ENCODE measurements around the gene SRGAP2B. TPM values are rescaled to one million over a fixed set of nuclear protein-coding genes. Genes with fewer than 3 reads are reported as not detected.
A peak's percentile ranks its signal among the peaks of the same experiment; 100 is the strongest.
"Not testable (repeated sequence)": the region's sequence is repeated elsewhere in the genome, so short reads cannot be mapped to it uniquely, and the experiment has no call there.

SRGAP2B gene
- total and polyA plus RNA-seq, 5 donors: 5.9 to 22.3 (median 19.5) TPM

- WGBS: 73% methylated on average over 2 of the region's 3 CpGs
- ATAC-seq; H3K9me3 ChIP-seq (ENCODE audit: control insufficient read depth, low read length); H3K4me3 ChIP-seq (ENCODE audit: low read length); DNase-seq; H3K4me1 ChIP-seq (ENCODE audit: control insufficient read depth, insufficient read depth, low read length); intact Hi-C loops (cut with DNase I); H3K27me3 ChIP-seq (ENCODE audit: control insufficient read depth, insufficient read depth); H3K27ac ChIP-seq (ENCODE audit: low read length): not testable (repeated sequence)
These were observed 14.9 kb downstream of the SRGAP2B start for GRCh38 chr1:145080193-145080592.

GRCh38 chr1:145079737-145080136, 15.4 kb downstream of the SRGAP2B start:
- H3K4me1 ChIP-seq (ENCODE audit: control insufficient read depth, insufficient read depth, low read length); ATAC-seq; H3K27me3 ChIP-seq (ENCODE audit: control insufficient read depth, insufficient read depth); H3K27ac ChIP-seq (ENCODE audit: low read length); intact Hi-C loops (cut with DNase I); H3K9me3 ChIP-seq (ENCODE audit: control insufficient read depth, low read length); H3K4me3 ChIP-seq (ENCODE audit: low read length): not testable (repeated sequence)
- peak in 1 of 3 donors; percentile 15 for DNase-seq
- WGBS: 58% methylated on average over 2 of the region's 2 CpGs

GRCh38 chr1:145078787-145079370, 16.2 kb downstream of the SRGAP2B start:
- ATAC-seq; H3K9me3 ChIP-seq (ENCODE audit: control insufficient read depth, low read length); H3K27ac ChIP-seq (ENCODE audit: low read length); H3K4me3 ChIP-seq (ENCODE audit: low read length); intact Hi-C loops (cut with DNase I); H3K27me3 ChIP-seq (ENCODE audit: control insufficient read depth, insufficient read depth); DNase-seq; H3K4me1 ChIP-seq (ENCODE audit: control insufficient read depth, insufficient read depth, low read length): not testable (repeated sequence)
- WGBS: no CpG with 5 or more reads among the region's 5 CpGs

- H3K4me1 ChIP-seq (ENCODE audit: control insufficient read depth, insufficient read depth, low read length): not testable (repeated sequence)
These were observed 17.0 kb downstream of the SRGAP2B start for GRCh38 chr1:145077872-145078786.

GRCh38 chr1:145076877-145077276, 18.3 kb downstream of the SRGAP2B start:
- H3K27me3 ChIP-seq (ENCODE audit: control insufficient read depth, insufficient read depth); ATAC-seq; H3K27ac ChIP-seq (ENCODE audit: low read length); H3K4me1 ChIP-seq (ENCODE audit: control insufficient read depth, insufficient read depth, low read length); H3K4me3 ChIP-seq (ENCODE audit: low read length); intact Hi-C loops (cut with DNase I); H3K9me3 ChIP-seq (ENCODE audit: control insufficient read depth, low read length); DNase-seq: not testable (repeated sequence)
- WGBS: no CpG with 5 or more reads among the region's 3 CpGs

More at GRCh38 chr1:145077872-145078786, 17.0 kb downstream of the SRGAP2B start:
- H3K9me3 ChIP-seq (ENCODE audit: control insufficient read depth, low read length); intact Hi-C loops (cut with DNase I); DNase-seq; H3K4me3 ChIP-seq (ENCODE audit: low read length); H3K27me3 ChIP-seq (ENCODE audit: control insufficient read depth, insufficient read depth); H3K27ac ChIP-seq (ENCODE audit: low read length): not testable (repeated sequence)
- peak; percentile 71 to 72 for ATAC-seq
- no CpG with 5 or more reads among the region's 11 CpGs for WGBS

- intact Hi-C loops (cut with DNase I); H3K4me1 ChIP-seq (ENCODE audit: control insufficient read depth, insufficient read depth, low read length); H3K27ac ChIP-seq (ENCODE audit: low read length); H3K4me3 ChIP-seq (ENCODE audit: low read length); ATAC-seq; H3K9me3 ChIP-seq (ENCODE audit: control insufficient read depth, low read length); DNase-seq; H3K27me3 ChIP-seq (ENCODE audit: control insufficient read depth, insufficient read depth): not testable (repeated sequence)
- 73% methylated on average over 3 of the region's 6 CpGs for WGBS
These were observed 21.0 kb downstream of the SRGAP2B start for GRCh38 chr1:145074021-145074559.

GRCh38 chr1:145071569-145071968, 23.6 kb downstream of the SRGAP2B start:
- H3K4me1 ChIP-seq (ENCODE audit: control insufficient read depth, insufficient read depth, low read length); H3K27ac ChIP-seq (ENCODE audit: low read length); DNase-seq; H3K9me3 ChIP-seq (ENCODE audit: control insufficient read depth, low read length); H3K27me3 ChIP-seq (ENCODE audit: control insufficient read depth, insufficient read depth); ATAC-seq; intact Hi-C loops (cut with DNase I); H3K4me3 ChIP-seq (ENCODE audit: low read length): not testable (repeated sequence)
- WGBS: no CpG with 5 or more reads among the region's 6 CpGs

GRCh38 chr1:145066486-145066885, 28.6 kb downstream of the SRGAP2B start:
- intact Hi-C loops (cut with DNase I); H3K27me3 ChIP-seq (ENCODE audit: control insufficient read depth, insufficient read depth); H3K27ac ChIP-seq (ENCODE audit: low read length); H3K9me3 ChIP-seq (ENCODE audit: control insufficient read depth, low read length); H3K4me1 ChIP-seq (ENCODE audit: control insufficient read depth, insufficient read depth, low read length); H3K4me3 ChIP-seq (ENCODE audit: low read length); DNase-seq: not testable (repeated sequence)
- no CpG with 5 or more reads among the region's 10 CpGs for WGBS
- peak; percentile 67 to 85 for ATAC-seq

- H3K4me1 ChIP-seq (ENCODE audit: control insufficient read depth, insufficient read depth, low read length); H3K4me3 ChIP-seq (ENCODE audit: low read length); H3K27me3 ChIP-seq (ENCODE audit: control insufficient read depth, insufficient read depth); DNase-seq; H3K27ac ChIP-seq (ENCODE audit: low read length); H3K9me3 ChIP-seq (ENCODE audit: control insufficient read depth, low read length); intact Hi-C loops (cut with DNase I): not testable (repeated sequence)
- ATAC-seq: peak; percentile 75 to 82
- WGBS: 41% methylated on average over 2 of the region's 5 CpGs
These were observed 29.8 kb downstream of the SRGAP2B start for GRCh38 chr1:145065194-145065826.

GRCh38 chr1:145063941-145064648, 31.0 kb downstream of the SRGAP2B start:
- DNase-seq; H3K27me3 ChIP-seq (ENCODE audit: control insufficient read depth, insufficient read depth); ATAC-seq; intact Hi-C loops (cut with DNase I); H3K9me3 ChIP-seq (ENCODE audit: control insufficient read depth, low read length); H3K4me3 ChIP-seq (ENCODE audit: low read length); H3K4me1 ChIP-seq (ENCODE audit: control insufficient read depth, insufficient read depth, low read length); H3K27ac ChIP-seq (ENCODE audit: low read length): not testable (repeated sequence)
- no CpG with 5 or more reads among the region's 2 CpGs for WGBS

Measured in right cardiac atrium (tissue), 5 donors.